Cardiac ventricle fibroblast (primary cell): ENCODE data around the gene TFF2. TPM values are rescaled to one million over a fixed set of nuclear protein-coding genes. Genes with fewer than 3 reads are reported as not detected.

ENCODE experiments used
- total RNA-seq: library from RNA; depleted of rRNA; stranded (reverse); fragments of >200 nt; gene quantifications from 2 replicates; pipeline ENCODE4 v1.2.3, GENCODE V29; 2015

TFF2 gene
- total RNA-seq, result not detected in 2 replicates

GRCh38 chr21:42350927-42351426 is at the start of gene TFF2:
Gene TFF2 (minus strand): TSS chr21:42350994. CDS start chr21:42350957, 37 bp downstream.

DNA sequence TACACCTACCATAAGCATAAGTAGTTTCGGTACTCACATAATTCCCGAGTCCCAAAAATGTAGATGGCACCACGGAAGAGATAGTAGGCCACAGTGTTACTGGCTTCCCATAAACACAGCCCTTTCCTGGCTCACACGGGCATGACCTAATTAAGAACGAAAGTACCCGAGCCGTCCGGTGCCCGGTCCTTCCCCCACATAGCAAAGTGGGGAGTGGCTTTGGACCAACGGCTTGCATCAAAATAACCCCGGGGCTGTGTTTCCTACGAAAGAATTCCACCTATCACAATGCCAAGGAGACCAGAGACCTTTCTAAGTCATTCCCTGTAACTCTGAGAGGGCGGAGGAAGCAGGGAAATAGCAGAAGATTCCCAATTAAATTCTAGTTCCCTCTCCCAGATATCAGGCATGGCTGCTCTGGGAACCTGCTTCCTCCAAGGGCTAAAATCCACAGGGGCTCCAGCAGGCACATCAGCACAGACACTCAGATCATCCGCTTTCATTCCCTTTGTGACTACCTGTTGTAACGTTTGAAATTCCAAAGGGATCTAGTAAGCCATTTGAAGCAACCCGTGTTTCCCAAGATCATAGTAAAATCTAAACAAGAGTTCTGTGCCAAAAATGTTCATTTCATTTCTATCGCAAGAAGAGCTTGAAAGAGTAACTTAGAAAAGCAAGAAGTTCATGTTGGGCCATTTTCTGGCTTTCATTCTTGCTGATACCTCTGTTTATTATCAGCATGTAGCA is 45.3 kb upstream of the TFF2 start, which contains the start of gene TMPRSS3:
TMPRSS3 (minus strand) TSS at position 148 of the 747 bp plus-strand sequence. CDS start 635 bp downstream, outside the sequence.

DNA sequence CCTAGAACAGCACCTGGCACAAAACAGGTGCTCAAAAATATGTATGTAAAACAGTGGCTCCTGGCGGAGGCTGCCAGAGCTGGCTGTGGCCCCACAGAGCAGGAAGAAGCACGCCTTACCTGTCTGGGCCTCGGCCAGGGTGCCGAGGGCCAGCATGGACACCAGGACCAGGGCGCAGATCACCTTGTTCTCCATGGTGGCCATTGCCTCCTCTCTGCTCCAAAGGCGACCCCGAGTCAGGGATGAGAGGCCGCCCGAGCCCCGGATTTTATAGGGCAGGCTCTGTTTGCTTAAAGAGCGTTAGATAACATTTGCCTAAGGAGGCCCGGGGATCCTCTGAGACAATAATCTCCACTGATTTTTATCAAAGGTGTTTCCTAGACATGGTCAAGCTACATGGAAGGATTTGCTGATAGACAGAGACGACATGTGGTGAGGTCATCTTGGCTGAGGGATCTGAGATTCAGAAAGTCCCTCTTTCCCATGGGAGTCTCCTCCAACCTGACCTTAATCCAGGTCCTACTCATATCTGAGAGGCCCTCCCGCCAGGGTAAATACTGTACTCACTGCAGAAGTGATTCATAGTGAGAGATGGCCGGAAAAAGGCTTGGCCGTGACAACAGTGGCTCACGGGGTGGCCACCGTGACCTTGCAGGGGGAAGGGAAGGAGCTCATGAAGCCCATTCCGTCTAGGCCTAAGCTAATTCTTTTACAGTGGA is 15.7 kb upstream of the TFF2 start, which contains the start of gene TFF1:
TFF1 (minus strand) TSS at position 244 of the 719 bp plus-strand sequence; CDS start at position 204, 40 bp downstream.

DNA sequence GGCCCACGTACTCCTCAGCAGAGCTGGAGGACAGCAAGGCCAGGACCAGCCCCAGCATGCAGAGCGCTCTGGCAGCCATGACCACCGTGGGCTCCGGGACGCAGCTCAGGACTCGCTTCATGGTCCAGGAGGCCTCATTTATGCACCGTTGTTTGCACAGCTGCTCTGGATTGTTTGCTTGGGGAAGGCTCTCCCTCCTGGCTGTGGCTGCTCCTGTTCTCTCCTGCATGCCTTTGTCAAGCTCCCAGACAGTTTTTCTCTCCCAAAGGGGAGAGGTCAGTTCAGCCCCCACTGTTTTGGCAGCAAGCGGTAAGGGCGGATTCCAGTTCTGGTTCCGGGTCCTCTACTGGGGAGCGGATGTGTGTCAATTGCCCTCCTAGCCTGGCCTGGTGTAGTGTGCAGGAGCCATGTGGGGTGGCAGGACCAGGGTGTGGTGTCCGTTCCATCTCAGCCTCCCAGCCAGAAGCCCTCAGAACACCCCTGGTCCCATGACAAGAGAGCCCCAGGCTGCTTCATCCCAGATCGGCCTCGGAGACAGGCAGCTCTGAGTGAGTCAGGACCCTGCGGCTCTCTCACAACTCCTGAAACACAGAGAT is 35.4 kb downstream of the TFF2 start, which contains the start of gene TFF3:
TFF3 (minus strand) TSS at position 114 of the 596 bp plus-strand sequence; CDS start at position 79, 35 bp downstream.

Other genes starting within 250 kb of the TFF2 start
- 0.29 and 1.00 TPM in 2 replicates for gene ABCG1, start 131.9 kb downstream of the TFF2 start, total RNA-seq
- gene TFF3, start 35.6 kb downstream of the TFF2 start, total RNA-seq, result 0.12 TPM in 1 of 2 replicates, not detected in the other
- not detected in 2 replicates for gene TFF1, start 15.5 kb upstream of the TFF2 start, total RNA-seq
- not detected in 2 replicates for gene TMPRSS3, start 45.1 kb upstream of the TFF2 start, total RNA-seq
- gene UBASH3A, start 52.9 kb upstream of the TFF2 start, total RNA-seq, result not detected in 2 replicates
- gene RSPH1, start 145.2 kb upstream of the TFF2 start, total RNA-seq, result not detected in 2 replicates
- gene SLC37A1, start 162.9 kb upstream of the TFF2 start, total RNA-seq, result 0.93 and 1.6 TPM in 2 replicates